Measurements from ENCODE around the gene CLDN5. TPM values are rescaled to one million over a fixed set of nuclear protein-coding genes. Genes with fewer than 3 reads are reported as not detected.

CLDN5 gene
- total RNA-seq, 1 donor from 2014 or later: not detected

DNA sequence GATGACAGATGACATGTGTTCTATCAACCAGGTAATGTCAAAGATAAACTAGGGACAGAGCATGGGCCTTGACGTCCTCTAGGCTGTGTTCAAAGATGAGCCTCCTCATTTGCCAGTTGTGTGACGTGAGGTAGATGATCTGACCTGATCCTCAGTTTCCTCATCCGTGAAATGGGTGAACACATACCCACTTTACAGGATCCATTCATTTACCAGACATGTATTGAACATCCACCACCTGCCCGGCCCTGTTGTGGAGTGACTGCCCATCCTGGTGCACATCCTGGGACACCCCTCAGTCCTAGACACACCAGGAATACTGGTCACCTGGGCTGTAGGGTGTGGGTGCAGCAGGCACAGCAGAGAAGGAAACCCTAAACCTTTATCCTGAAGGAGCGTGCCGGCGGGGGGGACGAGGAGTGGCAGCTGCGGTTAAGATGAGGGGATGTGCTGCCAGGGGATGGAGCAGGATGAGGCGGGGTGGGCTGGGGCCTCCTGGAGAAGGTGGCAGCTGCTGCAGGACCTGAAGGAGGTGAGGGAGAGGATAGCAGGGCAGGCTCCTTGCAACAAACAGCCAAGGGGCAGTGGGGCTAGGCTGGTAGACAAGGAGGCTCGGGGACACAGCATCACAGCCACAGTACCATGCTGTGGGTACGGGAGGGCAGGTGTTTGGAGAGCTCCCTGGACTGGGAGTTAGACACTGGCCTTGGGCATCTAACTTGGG is 8.4 kb downstream of the CLDN5 start:
- no peak for TF ChIP-seq EZH2 (IDR thresholded peaks at IDR 0.05; ENCODE audit: insufficient read depth, low read length)
- TF ChIP-seq, protein P1, sequence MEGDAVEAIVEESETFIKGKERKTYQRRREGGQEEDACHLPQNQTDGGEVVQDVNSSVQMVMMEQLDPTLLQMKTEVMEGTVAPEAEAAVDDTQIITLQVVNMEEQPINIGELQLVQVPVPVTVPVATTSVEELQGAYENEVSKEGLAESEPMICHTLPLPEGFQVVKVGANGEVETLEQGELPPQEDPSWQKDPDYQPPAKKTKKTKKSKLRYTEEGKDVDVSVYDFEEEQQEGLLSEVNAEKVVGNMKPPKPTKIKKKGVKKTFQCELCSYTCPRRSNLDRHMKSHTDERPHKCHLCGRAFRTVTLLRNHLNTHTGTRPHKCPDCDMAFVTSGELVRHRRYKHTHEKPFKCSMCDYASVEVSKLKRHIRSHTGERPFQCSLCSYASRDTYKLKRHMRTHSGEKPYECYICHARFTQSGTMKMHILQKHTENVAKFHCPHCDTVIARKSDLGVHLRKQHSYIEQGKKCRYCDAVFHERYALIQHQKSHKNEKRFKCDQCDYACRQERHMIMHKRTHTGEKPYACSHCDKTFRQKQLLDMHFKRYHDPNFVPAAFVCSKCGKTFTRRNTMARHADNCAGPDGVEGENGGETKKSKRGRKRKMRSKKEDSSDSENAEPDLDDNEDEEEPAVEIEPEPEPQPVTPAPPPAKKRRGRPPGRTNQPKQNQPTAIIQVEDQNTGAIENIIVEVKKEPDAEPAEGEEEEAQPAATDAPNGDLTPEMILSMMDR (IDR thresholded peaks at IDR 0.05; ENCODE audit: insufficient read depth, low read depth, low read length): no peak
- FAIRE-seq (no peak), DNase-seq (ENCODE audit: low read depth) (no peak)
- Mint-ChIP-seq H3K27ac (ENCODE audit: unreplicated experiment) (no peak overlapping the region), H3K27me3 (ENCODE audit: low read depth, unreplicated experiment) (peaks cover 18% of the 10 kb centered on the region), H3K9me3 (ENCODE audit: unreplicated experiment) (peaks cover 3% of the 10 kb centered on the region), H3K4me3 (ENCODE audit: unreplicated experiment) (no peak overlapping the region), H3K4me1 (ENCODE audit: low read depth, unreplicated experiment) (peaks cover 8% of the 10 kb centered on the region), H3K36me3 (ENCODE audit: low read depth, unreplicated experiment) (no peaks in the 10 kb centered on the region)
- no peak overlapping the region for H3K9ac ChIP-seq (ENCODE audit: low read length)
- no peak overlapping the region for H3K4me3 ChIP-seq (ENCODE audit: insufficient read depth, low read depth, low read length)
- no peaks in the 10 kb centered on the region for H4K20me1 ChIP-seq (ENCODE audit: insufficient read depth, low read length)
- no peaks in the 10 kb centered on the region for H3K79me2 ChIP-seq (ENCODE audit: insufficient read depth, low read length)
- no peaks in the 10 kb centered on the region for H3K9me3 ChIP-seq (ENCODE audit: insufficient read depth, low read depth, low read length)
- H3K27ac ChIP-seq (ENCODE audit: low read depth, low read length): no peak overlapping the region
- peaks cover 2% of the 10 kb centered on the region for H3K36me3 ChIP-seq (ENCODE audit: insufficient read depth, low read length)
- no peaks in the 10 kb centered on the region for H3K4me1 ChIP-seq (ENCODE audit: insufficient read depth, low read length)
- no peak overlapping the region for H3K4me2 ChIP-seq (ENCODE audit: low read length)
- H3K27me3 ChIP-seq (ENCODE audit: insufficient read depth, low read length): no peaks in the 10 kb centered on the region
- no peak overlapping the region for H2AFZ ChIP-seq (ENCODE audit: low read depth, low read length)

GRCh38 chr22:19514831-19515565 is 9.2 kb downstream of the CLDN5 start:
- H3K4me1 ChIP-seq (ENCODE audit: insufficient read depth, low read length): no peaks in the 10 kb centered on the region
- FAIRE-seq: no peak
- peak; percentile 6 for DNase-seq (ENCODE audit: low read depth)
- TF ChIP-seq, protein P1 (IDR thresholded peaks at IDR 0.05; ENCODE audit: insufficient read depth, low read depth, low read length): no peak
- TF ChIP-seq EZH2 (IDR thresholded peaks at IDR 0.05; ENCODE audit: insufficient read depth, low read length): no peak
- no peak overlapping the region for H3K4me3 ChIP-seq (ENCODE audit: insufficient read depth, low read depth, low read length)
- peaks cover 3% of the 10 kb centered on the region for H3K9me3 Mint-ChIP-seq (ENCODE audit: unreplicated experiment)
- no peak overlapping the region for H3K4me3 Mint-ChIP-seq (ENCODE audit: unreplicated experiment)
- no peak overlapping the region for H3K27ac ChIP-seq (ENCODE audit: low read depth, low read length)
- H3K4me1 Mint-ChIP-seq (ENCODE audit: low read depth, unreplicated experiment): peaks cover 8% of the 10 kb centered on the region
- H3K27me3 ChIP-seq (ENCODE audit: insufficient read depth, low read length): no peaks in the 10 kb centered on the region
- no peak overlapping the region for H3K4me2 ChIP-seq (ENCODE audit: low read length)
- H4K20me1 ChIP-seq (ENCODE audit: insufficient read depth, low read length): no peaks in the 10 kb centered on the region
- H3K9me3 ChIP-seq (ENCODE audit: insufficient read depth, low read depth, low read length): no peaks in the 10 kb centered on the region
- H3K27ac Mint-ChIP-seq (ENCODE audit: unreplicated experiment): peak overlapping the region; percentile 26
- peaks cover 2% of the 10 kb centered on the region for H3K36me3 ChIP-seq (ENCODE audit: insufficient read depth, low read length)
- no peaks in the 10 kb centered on the region for H3K79me2 ChIP-seq (ENCODE audit: insufficient read depth, low read length)
- peaks cover 14% of the 10 kb centered on the region for H3K27me3 Mint-ChIP-seq (ENCODE audit: low read depth, unreplicated experiment)
- H3K36me3 Mint-ChIP-seq (ENCODE audit: low read depth, unreplicated experiment): no peaks in the 10 kb centered on the region
- H2AFZ ChIP-seq (ENCODE audit: low read depth, low read length): no peak overlapping the region
- H3K9ac ChIP-seq (ENCODE audit: low read length): no peak overlapping the region

Data from astrocyte (in vitro differentiated cells and primary cell).